ENCODE measurements around the gene RNU7-1. TPM values are rescaled to one million over a fixed set of nuclear protein-coding genes. Genes with fewer than 3 reads are reported as not detected.

Gene RNU7-1
- total RNA-seq, 2 donors from 2014 or later: not detected

Other genes starting within 250 kb of the RNU7-1 start
- 1 to 10 TPM in 1 of 2 donors, under 1 TPM in 1; 0.41 to 1.4 TPM for gene PIANP, start 243.0 kb upstream of the RNU7-1 start, total RNA-seq
- 10 to 100 TPM; 36.5 to 38.7 TPM for gene COPS7A, start 219.8 kb upstream of the RNU7-1 start, total RNA-seq
- gene MLF2, start 190.7 kb upstream of the RNU7-1 start, total RNA-seq: 100 to 1,000 TPM; 132 to 279 TPM
- 100 to 1,000 TPM in 1 of 2 donors, 10 to 100 TPM in 1; 71.3 to 161 TPM for gene PTMS, start 177.5 kb upstream of the RNU7-1 start, total RNA-seq
- gene LAG3, start 171.3 kb upstream of the RNU7-1 start, total RNA-seq: 100 to 1,000 TPM in 1 of 2 donors, 10 to 100 TPM in 1; 45.6 to 206 TPM
- gene CD4, start 154.3 kb upstream of the RNU7-1 start, total RNA-seq: 100 to 1,000 TPM; 224 to 261 TPM
- under 1 TPM; 0.15 to 0.37 TPM for gene GPR162, start 122.0 kb upstream of the RNU7-1 start, total RNA-seq
- gene P3H3, start 115.4 kb upstream of the RNU7-1 start, total RNA-seq: 1 to 10 TPM in 1 of 2 donors, not detected in 1; 1.1 TPM
- under 1 TPM in 1 of 2 donors, not detected in 1; 0.66 TPM for gene GNB3, start 102.9 kb upstream of the RNU7-1 start, total RNA-seq
- gene CDCA3, start 92.5 kb upstream of the RNU7-1 start, total RNA-seq: 100 to 1,000 TPM in 1 of 2 donors, 10 to 100 TPM in 1; 86.9 to 104 TPM
- gene USP5, start 91.7 kb upstream of the RNU7-1 start, total RNA-seq: 100 to 1,000 TPM in 1 of 2 donors, 10 to 100 TPM in 1; 83.4 to 149 TPM
- gene TPI1, start 76.3 kb upstream of the RNU7-1 start, total RNA-seq: 1,000 to 10,000 TPM; 1,893 to 2,116 TPM
- 1 to 10 TPM; 2.2 to 2.4 TPM for gene SPSB2, start 70.5 kb upstream of the RNU7-1 start, total RNA-seq
- gene LRRC23, start 39.0 kb upstream of the RNU7-1 start, total RNA-seq: 1 to 10 TPM; 4.4 to 7.6 TPM
- 100 to 1,000 TPM; 234 to 858 TPM for gene ENO2, start 29.2 kb upstream of the RNU7-1 start, total RNA-seq
- gene ATN1, start 15.9 kb upstream of the RNU7-1 start, total RNA-seq: 10 to 100 TPM; 34.0 to 62.3 TPM
- gene C12orf57, start 206 bp downstream of the RNU7-1 start, total RNA-seq: 100 to 1,000 TPM; 192 to 307 TPM
- gene PTPN6, start 7.5 kb downstream of the RNU7-1 start, total RNA-seq: 100 to 1,000 TPM; 134 to 223 TPM
- gene PHB2, start 26.8 kb downstream of the RNU7-1 start, total RNA-seq: 100 to 1,000 TPM; 285 to 436 TPM
- 10 to 100 TPM; 50.9 to 90.5 TPM for gene EMG1, start 27.1 kb downstream of the RNU7-1 start, total RNA-seq
- gene LPCAT3, start 74.7 kb downstream of the RNU7-1 start, total RNA-seq: 10 to 100 TPM; 13.2 to 34.8 TPM
- gene C1S, start 116.9 kb downstream of the RNU7-1 start, total RNA-seq: 10 to 100 TPM in 1 of 2 donors, 1 to 10 TPM in 1; 6.9 to 13.1 TPM
- 1 to 10 TPM; 3.2 to 3.3 TPM for gene C1R, start 148.6 kb downstream of the RNU7-1 start, total RNA-seq
- gene C1RL, start 165.4 kb downstream of the RNU7-1 start, total RNA-seq: 10 to 100 TPM; 14.0 to 30.6 TPM
- gene RBP5, start 185.1 kb downstream of the RNU7-1 start, total RNA-seq: not detected
- gene CLSTN3, start 186.6 kb downstream of the RNU7-1 start, total RNA-seq: 10 to 100 TPM; 51.8 to 61.9 TPM
- gene PEX5, start 245.9 kb downstream of the RNU7-1 start, total RNA-seq: 10 to 100 TPM; 21.4 to 31.4 TPM